ENCODE measurements around the gene KCNIP1.

KCNIP1 gene

DNA sequence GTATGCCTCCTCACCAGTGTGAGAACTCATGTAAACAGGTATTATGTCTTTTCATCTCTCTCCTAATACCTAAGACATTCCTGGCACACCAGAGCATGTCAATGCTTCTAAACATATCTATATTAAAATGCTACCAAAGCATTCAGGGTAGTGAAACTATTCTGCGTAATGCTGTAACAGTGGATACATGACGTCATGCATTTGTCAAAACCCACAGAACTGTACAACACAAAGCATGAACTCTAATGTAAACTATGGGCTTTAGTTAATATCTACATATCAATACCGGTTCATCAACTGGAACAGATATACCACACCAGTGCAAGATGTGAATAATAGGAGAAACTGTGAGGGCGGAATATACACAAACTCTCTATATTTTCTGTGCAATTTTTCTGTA, 207.5 kb downstream of the KCNIP1 start:
- WGBS, 2 donors (ENCODE audit: extremely low coverage in 2 of 2, insufficient read length in 2 of 2, insufficient replicate concordance in 1 of 2) = no CpG with 5 or more reads among the region's 4 CpGs
- Histone ChIP-seq H2AFZ (ENCODE audit: low read length) (no peak overlapping the region), H3K9me3 (replicated peaks in 1 of 2; ENCODE audit: control insufficient read depth in 2 of 2, insufficient read depth in 1 of 2, low read depth in 1 of 2, low read length in 2 of 2) (no peaks in the 10 kb centered on the region), H3K18ac (ENCODE audit: low read length) (no peak overlapping the region), H4K91ac (ENCODE audit: low read depth, low read length, poor library complexity) (no peak overlapping the region), H3K4ac (ENCODE audit: low read length) (no peak overlapping the region), H2BK15ac (ENCODE audit: low read length) (no peak overlapping the region), H3K36me3 (replicated peaks in 1 of 2; ENCODE audit: control insufficient read depth in 2 of 2, insufficient read depth in 2 of 2, low read length in 2 of 2) (no peaks in the 10 kb centered on the region), H3K79me1 (ENCODE audit: low read depth, low read length) (no peaks in the 10 kb centered on the region), H3K9ac (ENCODE audit: low read depth, low read length, poor library complexity) (no peak overlapping the region), H4K8ac (ENCODE audit: low read depth, low read length) (no peak overlapping the region), H3K4me1 (ENCODE audit: control insufficient read depth in 2 of 2, insufficient read depth in 1 of 2, low read depth in 1 of 2, low read length in 2 of 2) (peaks cover 0 to 2% of the 10 kb centered on the region in 2 donors), H3K23ac (ENCODE audit: low read depth, low read length, poor library complexity) (no peak overlapping the region), H2BK5ac (ENCODE audit: low read length) (no peak overlapping the region), H3K4me3 (ENCODE audit: low read length in 2 of 2) (no peak overlapping the region), H3K27ac (replicated peaks; ENCODE audit: low read length) (no peak overlapping the region), H2AK5ac (ENCODE audit: low read depth, low read length) (no peak overlapping the region), H3K14ac (ENCODE audit: low read length) (no peak overlapping the region), H3K27me3 (ENCODE audit: control insufficient read depth in 3 of 3, insufficient read depth in 3 of 3, low read depth in 1 of 3, low read length in 3 of 3) (no peaks in the 10 kb centered on the region), H2BK120ac (ENCODE audit: low read depth, low read length) (no peak overlapping the region), H3K4me2 (ENCODE audit: insufficient read depth, low read length, poor library complexity, severe bottlenecking) (no peak overlapping the region), H2BK12ac (ENCODE audit: low read length) (no peak overlapping the region)
- no peak for DNase-seq (ENCODE audit: low spot score)

- Histone ChIP-seq H2AK5ac (ENCODE audit: low read depth, low read length) (no peak overlapping the region), H3K4me3 (ENCODE audit: low read length in 2 of 2) (no peak overlapping the region)
These were observed 211.3 kb downstream of the KCNIP1 start for GRCh38 chr5:170715141-170715540.

GRCh38 chr5:170716396-170716795, 212.6 kb downstream of the KCNIP1 start:
- Histone ChIP-seq H3K4me1 (ENCODE audit: control insufficient read depth in 2 of 2, insufficient read depth in 1 of 2, low read depth in 1 of 2, low read length in 2 of 2) (peaks cover 0 to 2% of the 10 kb centered on the region in 2 donors), H3K14ac (ENCODE audit: low read length) (no peak overlapping the region), H3K79me1 (ENCODE audit: low read depth, low read length) (no peaks in the 10 kb centered on the region), H4K8ac (ENCODE audit: low read depth, low read length) (no peak overlapping the region), H2AFZ (ENCODE audit: low read length) (no peak overlapping the region), H3K18ac (ENCODE audit: low read length) (no peak overlapping the region), H3K23ac (ENCODE audit: low read depth, low read length, poor library complexity) (no peak overlapping the region), H2BK120ac (ENCODE audit: low read depth, low read length) (no peak overlapping the region), H3K4me3 (ENCODE audit: low read length in 2 of 2) (no peak overlapping the region), H2BK5ac (ENCODE audit: low read length) (no peak overlapping the region), H3K4me2 (ENCODE audit: insufficient read depth, low read length, poor library complexity, severe bottlenecking) (no peak overlapping the region), H3K36me3 (replicated peaks in 1 of 2; ENCODE audit: control insufficient read depth in 2 of 2, insufficient read depth in 2 of 2, low read length in 2 of 2) (no peaks in the 10 kb centered on the region), H2BK15ac (ENCODE audit: low read length) (no peak overlapping the region), H3K9me3 (replicated peaks in 1 of 2; ENCODE audit: control insufficient read depth in 2 of 2, insufficient read depth in 1 of 2, low read depth in 1 of 2, low read length in 2 of 2) (no peaks in the 10 kb centered on the region), H3K27me3 (ENCODE audit: control insufficient read depth in 3 of 3, insufficient read depth in 3 of 3, low read depth in 1 of 3, low read length in 3 of 3) (peaks cover 0 to 6% (median under 1%) of the 10 kb centered on the region in 3 experiments), H3K27ac (replicated peaks; ENCODE audit: low read length) (no peak overlapping the region), H2AK5ac (ENCODE audit: low read depth, low read length) (no peak overlapping the region), H4K91ac (ENCODE audit: low read depth, low read length, poor library complexity) (no peak overlapping the region), H3K4ac (ENCODE audit: low read length) (no peak overlapping the region), H2BK12ac (ENCODE audit: low read length) (no peak overlapping the region), H3K9ac (ENCODE audit: low read depth, low read length, poor library complexity) (no peak overlapping the region)
- DNase-seq (ENCODE audit: low spot score) = no peak
- WGBS, 2 donors (ENCODE audit: extremely low coverage in 2 of 2, insufficient read length in 2 of 2, insufficient replicate concordance in 1 of 2) = no CpG with 5 or more reads among the region's 4 CpGs

More at GRCh38 chr5:170715141-170715540, 211.3 kb downstream of the KCNIP1 start:
- Histone ChIP-seq H3K4ac (ENCODE audit: low read length) (no peak overlapping the region), H3K18ac (ENCODE audit: low read length) (no peak overlapping the region), H3K27ac (replicated peaks; ENCODE audit: low read length) (no peak overlapping the region), H3K79me1 (ENCODE audit: low read depth, low read length) (no peaks in the 10 kb centered on the region), H2AFZ (ENCODE audit: low read length) (no peak overlapping the region), H3K4me1 (ENCODE audit: control insufficient read depth in 2 of 2, insufficient read depth in 1 of 2, low read depth in 1 of 2, low read length in 2 of 2) (peaks cover 0 to 2% of the 10 kb centered on the region in 2 donors), H3K14ac (ENCODE audit: low read length) (no peak overlapping the region), H3K9ac (ENCODE audit: low read depth, low read length, poor library complexity) (no peak overlapping the region), H2BK5ac (ENCODE audit: low read length) (no peak overlapping the region), H4K91ac (ENCODE audit: low read depth, low read length, poor library complexity) (no peak overlapping the region), H4K8ac (ENCODE audit: low read depth, low read length) (no peak overlapping the region), H3K4me2 (ENCODE audit: insufficient read depth, low read length, poor library complexity, severe bottlenecking) (no peak overlapping the region), H2BK12ac (ENCODE audit: low read length) (no peak overlapping the region), H3K36me3 (replicated peaks in 1 of 2; ENCODE audit: control insufficient read depth in 2 of 2, insufficient read depth in 2 of 2, low read length in 2 of 2) (no peaks in the 10 kb centered on the region), H3K27me3 (ENCODE audit: control insufficient read depth in 3 of 3, insufficient read depth in 3 of 3, low read depth in 1 of 3, low read length in 3 of 3) (peaks cover 0 to 6% (median 0%) of the 10 kb centered on the region in 3 experiments), H2BK15ac (ENCODE audit: low read length) (no peak overlapping the region), H3K9me3 (replicated peaks in 1 of 2; ENCODE audit: control insufficient read depth in 2 of 2, insufficient read depth in 1 of 2, low read depth in 1 of 2, low read length in 2 of 2) (no peaks in the 10 kb centered on the region), H3K23ac (ENCODE audit: low read depth, low read length, poor library complexity) (no peak overlapping the region), H2BK120ac (ENCODE audit: low read depth, low read length) (no peak overlapping the region)
- no peak for DNase-seq (ENCODE audit: low spot score)
- no CpG with 5 or more reads among the region's 5 CpGs for WGBS, 2 donors (ENCODE audit: extremely low coverage in 2 of 2, insufficient read length in 2 of 2, insufficient replicate concordance in 1 of 2)

DNA sequence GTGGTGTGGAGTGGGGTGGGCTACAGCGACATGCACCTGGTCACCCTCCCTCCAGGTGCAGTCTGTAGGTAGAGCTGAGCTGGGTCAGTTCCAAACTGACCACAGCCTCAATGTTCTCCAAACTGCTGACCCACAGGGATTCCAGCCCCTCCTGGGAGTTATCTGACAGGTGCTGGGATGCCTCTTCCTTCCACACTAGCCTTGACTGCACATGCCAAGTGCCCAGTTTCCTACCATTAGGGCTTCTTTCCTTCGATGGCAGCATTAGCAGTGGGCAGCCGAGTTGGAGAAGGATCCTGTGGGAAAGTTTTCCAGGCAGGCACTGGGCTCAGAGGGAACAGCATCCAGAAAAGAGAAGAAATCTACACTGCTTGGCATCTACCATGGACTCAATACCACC, 215.7 kb downstream of the KCNIP1 start:
- no peak overlapping the region for H2BK120ac ChIP-seq (ENCODE audit: low read depth, low read length)
- no peak overlapping the region for H3K4ac ChIP-seq (ENCODE audit: low read length)
- no peaks in the 10 kb centered on the region for H3K79me1 ChIP-seq (ENCODE audit: low read depth, low read length)
- no peak overlapping the region for H2AFZ ChIP-seq (ENCODE audit: low read length)
- H3K4me2 ChIP-seq (ENCODE audit: insufficient read depth, low read length, poor library complexity, severe bottlenecking) = no peak overlapping the region
- no peak overlapping the region for H3K23ac ChIP-seq (ENCODE audit: low read depth, low read length, poor library complexity)
- H2BK5ac ChIP-seq (ENCODE audit: low read length) = no peak overlapping the region
- no peak overlapping the region for H2BK12ac ChIP-seq (ENCODE audit: low read length)
- no peak overlapping the region for H2AK5ac ChIP-seq (ENCODE audit: low read depth, low read length)
- H3K9me3 ChIP-seq (replicated peaks in 1 of 2; ENCODE audit: control insufficient read depth in 2 of 2, insufficient read depth in 1 of 2, low read depth in 1 of 2, low read length in 2 of 2) = no peaks in the 10 kb centered on the region
- H3K18ac ChIP-seq (ENCODE audit: low read length) = no peak overlapping the region
- no peak overlapping the region for H2BK15ac ChIP-seq (ENCODE audit: low read length)
- no peak overlapping the region for H4K8ac ChIP-seq (ENCODE audit: low read depth, low read length)
- H4K91ac ChIP-seq (ENCODE audit: low read depth, low read length, poor library complexity) = no peak overlapping the region
- no peak for DNase-seq (ENCODE audit: low spot score)
- H3K14ac ChIP-seq (ENCODE audit: low read length) = no peak overlapping the region
- no peak overlapping the region for H3K4me3 ChIP-seq (ENCODE audit: low read length in 2 of 2)
- no CpG with 5 or more reads among the region's 3 CpGs for WGBS, 2 donors (ENCODE audit: extremely low coverage in 2 of 2, insufficient read length in 2 of 2, insufficient replicate concordance in 1 of 2)
- no peaks in the 10 kb centered on the region for H3K36me3 ChIP-seq (replicated peaks in 1 of 2; ENCODE audit: control insufficient read depth in 2 of 2, insufficient read depth in 2 of 2, low read length in 2 of 2)
- H3K27ac ChIP-seq (replicated peaks; ENCODE audit: low read length) = no peak overlapping the region
- peaks cover 0 to 8% (median 2%) of the 10 kb centered on the region in 3 experiments for H3K27me3 ChIP-seq (ENCODE audit: control insufficient read depth in 3 of 3, insufficient read depth in 3 of 3, low read depth in 1 of 3, low read length in 3 of 3)
- H3K4me1 ChIP-seq (ENCODE audit: control insufficient read depth in 2 of 2, insufficient read depth in 1 of 2, low read depth in 1 of 2, low read length in 2 of 2) = peaks cover 0 to 2% of the 10 kb centered on the region in 2 donors
- no peak overlapping the region for H3K9ac ChIP-seq (ENCODE audit: low read depth, low read length, poor library complexity)

All from neuronal stem cell (in vitro differentiated cells).